HG03558 (cell line): Measurements from ENCODE around the gene DCUN1D1.

Source experiments
- ATAC-seq: cut with Tn5 transposase; IDR thresholded peaks from one replicate; pipeline ENCODE4 v1.9.1; 2021; ENCODE audit warnings: moderate number of reproducible peaks; ENCODE audit not compliant: unreplicated experiment; ENCODE audit errors: extremely low read depth

The DCUN1D1 gene

DNA sequence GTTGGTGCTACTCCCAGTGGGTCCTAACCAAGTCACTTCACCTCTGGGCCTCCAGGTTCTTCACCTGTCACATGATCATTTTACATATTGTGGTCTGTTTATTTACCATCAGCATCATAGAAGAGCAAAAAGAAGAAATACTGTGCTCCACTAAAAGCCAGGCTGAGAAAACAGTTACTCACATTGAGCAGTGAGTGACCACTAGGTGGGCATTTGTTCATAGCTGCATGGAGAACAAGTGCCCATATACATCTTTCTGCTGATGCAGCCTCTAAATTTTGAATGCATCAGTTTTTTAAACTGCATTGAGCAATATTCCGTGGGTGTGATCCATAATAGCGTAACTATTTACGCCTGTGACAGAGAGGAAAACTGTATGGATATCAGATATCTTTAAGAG lies 76.2 kb downstream of the DCUN1D1 start:
- no peak for ATAC-seq

GRCh38 chr3:182902236-182902635 lies 78.1 kb downstream of the DCUN1D1 start:
- no peak for ATAC-seq

DNA sequence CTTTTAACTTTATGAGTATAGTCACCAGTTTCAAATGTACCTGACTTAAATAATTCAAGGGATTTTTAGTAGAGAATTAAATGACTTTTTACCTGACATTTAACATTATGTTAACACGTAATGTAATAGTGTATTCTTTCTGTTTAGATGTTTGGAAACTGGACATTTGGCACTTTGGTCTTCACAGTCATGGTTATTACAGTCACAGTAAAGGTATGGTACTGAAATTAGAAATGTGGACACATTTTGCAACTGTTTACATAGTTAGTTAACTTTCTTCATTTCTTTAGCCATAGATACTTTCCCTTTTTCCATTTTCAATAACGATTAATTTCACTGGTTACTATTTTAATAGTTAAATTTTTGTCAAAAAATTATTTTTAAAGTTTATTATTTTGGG lies 83.8 kb downstream of the DCUN1D1 start:
- ATAC-seq = no peak

- ATAC-seq = no peak
Measured at GRCh38 chr3:182895513-182896112, 84.7 kb downstream of the DCUN1D1 start.

GRCh38 chr3:182892226-182892625 lies 88.1 kb downstream of the DCUN1D1 start:
- ATAC-seq = no peak

- no peak for ATAC-seq
Measured at GRCh38 chr3:182891364-182891763, 89.0 kb downstream of the DCUN1D1 start.

DNA sequence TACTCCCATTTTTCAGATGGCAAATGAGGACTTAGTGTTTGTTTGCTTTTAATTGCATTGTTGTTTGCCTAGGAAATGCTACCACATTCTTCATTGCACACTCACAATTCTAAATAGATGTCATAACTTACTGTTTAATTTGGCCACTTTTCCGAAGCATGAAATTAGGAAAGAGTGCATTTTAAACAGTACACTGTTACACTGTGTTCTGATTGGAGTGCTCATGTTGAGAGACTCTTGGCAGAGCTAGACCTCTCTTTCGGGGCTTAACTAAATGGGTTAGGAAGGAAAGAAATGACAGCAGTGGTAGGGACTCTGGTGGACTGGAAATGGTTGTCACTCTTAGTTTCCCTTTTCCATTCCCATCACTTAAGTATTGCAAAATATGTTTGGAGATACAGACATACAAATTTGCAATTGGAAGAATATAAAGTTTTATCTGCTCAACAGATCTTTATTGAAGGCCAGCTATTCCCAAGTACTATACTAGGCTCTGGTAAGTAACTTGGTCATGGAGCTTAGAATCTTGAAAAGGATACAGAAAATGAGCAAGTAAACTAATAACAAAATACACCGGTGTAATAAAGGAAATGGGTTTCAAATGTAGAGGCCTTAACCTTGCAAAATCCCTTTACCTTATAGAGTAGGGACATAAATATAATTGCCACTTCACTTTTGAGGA lies 90.2 kb downstream of the DCUN1D1 start:
- ATAC-seq = no peak
